RWPE2 (cell line): Measurements from ENCODE around the gene NOL4L.

Source experiments
- ATAC-seq: fragments of 200-7000 bp; cut with Tn5 transposase; 3 replicates; pipeline ENCODE4 v1.9.1; 2021; ENCODE audit warnings: low read depth
- DNase-seq: peaks from one replicate; pipeline ENCODE4 v3.0.0-alpha.2; 2020; ENCODE audit warnings: low spot score
- H3K27ac ChIP-seq: fragments of 450-650 bp; 2 replicates; pipeline ENCODE4 v1.5.1; 2017; ENCODE audit warnings: mild to moderate bottlenecking; ENCODE audit not compliant: poor library complexity, severe bottlenecking
- H3K27me3 ChIP-seq: fragments of 250-450 bp; sonication (Bioruptor Pico); 2 replicates; pipeline ENCODE4 v1.5.1; 2021; ENCODE audit warnings: mild to moderate bottlenecking, moderate library complexity; ENCODE audit not compliant: insufficient read depth, poor library complexity, severe bottlenecking
- H3K36me3 ChIP-seq: fragments of 250-450 bp; sonication (Bioruptor Pico); 2 replicates; pipeline ENCODE4 v1.5.1; 2020; ENCODE audit warnings: low read depth, mild to moderate bottlenecking, moderate library complexity
- H3K4me1 ChIP-seq: fragments of 250-450 bp; sonication (Bioruptor Pico); 2 replicates; pipeline ENCODE4 v1.5.1; 2021; ENCODE audit warnings: mild to moderate bottlenecking, moderate library complexity; ENCODE audit not compliant: insufficient read depth, poor library complexity, severe bottlenecking
- H3K4me3 ChIP-seq: fragments of 250-450 bp; sonication (Bioruptor Pico); 2 replicates; pipeline ENCODE4 v1.5.1; 2021; ENCODE audit warnings: mild to moderate bottlenecking, moderate library complexity; ENCODE audit not compliant: severe bottlenecking
- H3K9me3 ChIP-seq: fragments of 250-450 bp; sonication (Bioruptor Pico); 2 replicates; pipeline ENCODE4 v1.5.1; 2021; ENCODE audit warnings: mild to moderate bottlenecking, moderate library complexity; ENCODE audit not compliant: severe bottlenecking
- CTCF ChIP-seq: fragments of 450-650 bp; IDR thresholded peaks from one replicate; pipeline ENCODE4 v1.5.1; 2017; ENCODE audit warnings: mild to moderate bottlenecking, moderate library complexity; ENCODE audit not compliant: poor library complexity, severe bottlenecking

Gene NOL4L

DNA sequence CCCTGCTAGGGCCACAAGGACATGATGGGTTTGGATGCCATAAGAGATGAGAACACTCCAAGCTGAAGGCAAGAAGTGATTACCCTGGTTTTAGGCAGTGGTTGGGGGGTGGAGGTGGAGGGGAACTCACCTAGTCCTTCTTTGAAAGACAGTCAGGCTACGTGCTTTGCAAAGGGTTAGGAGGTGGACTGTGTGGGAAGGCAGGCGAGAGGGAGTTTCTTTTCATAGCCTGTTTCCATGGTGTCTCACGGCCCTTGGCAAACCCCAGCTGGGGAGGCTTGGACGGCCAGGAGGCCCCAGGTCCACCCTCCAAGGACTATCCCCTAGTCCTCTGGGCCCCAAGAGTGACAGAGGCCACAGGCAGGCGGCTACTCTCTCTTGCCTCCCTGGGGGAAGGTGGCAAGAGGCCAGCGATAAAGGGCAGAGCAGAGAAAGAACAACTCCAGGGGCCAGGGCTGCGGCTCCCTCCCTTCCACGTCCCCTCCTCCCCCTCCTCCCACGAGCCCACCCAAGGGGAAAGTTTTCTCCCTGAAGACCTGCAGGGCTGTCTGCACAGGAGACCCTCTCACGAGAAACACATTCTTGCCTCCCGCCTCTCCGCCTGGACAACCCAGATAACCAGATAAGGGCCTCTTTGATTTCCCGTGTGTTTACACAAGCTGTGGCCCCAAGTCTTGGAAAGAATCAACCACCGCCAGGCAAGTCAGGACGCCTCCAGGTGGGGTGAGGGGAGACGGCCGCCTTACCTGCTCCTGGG lies 74.4 kb downstream of the NOL4L start:
- no peak overlapping the region for H3K4me3 ChIP-seq
- H3K27ac ChIP-seq = no peak overlapping the region
- no peaks in the 10 kb centered on the region for H3K27me3 ChIP-seq
- DNase-seq (peak; percentile 74), ATAC-seq (peak; percentile 40)
- no peaks in the 10 kb centered on the region for H3K9me3 ChIP-seq
- no peak for TF ChIP-seq CTCF
- no peaks in the 10 kb centered on the region for H3K36me3 ChIP-seq
- peaks cover 6% of the 10 kb centered on the region for H3K4me1 ChIP-seq

DNA sequence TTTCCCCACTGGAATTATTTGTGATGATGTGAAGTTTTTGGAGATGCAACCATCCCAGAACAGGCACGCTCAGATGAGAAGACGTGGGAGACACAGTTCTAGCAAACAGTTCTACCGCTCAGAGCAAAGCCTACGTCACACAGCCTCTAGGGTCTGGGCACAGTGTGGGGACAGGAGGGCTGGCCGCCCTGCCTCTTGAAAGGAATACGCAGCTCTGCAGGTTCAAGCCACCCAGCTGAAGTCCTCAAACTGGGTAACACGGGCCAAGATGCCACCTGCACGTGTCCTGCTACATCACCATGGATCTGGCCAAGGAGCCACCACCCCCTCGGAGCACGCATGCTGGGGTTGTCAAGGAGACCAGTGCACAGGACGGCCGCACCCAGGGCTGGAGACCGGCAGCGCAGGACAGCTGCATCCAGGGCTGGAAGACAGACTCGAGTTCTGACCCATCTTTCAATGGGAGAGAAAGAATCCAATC lies 75.0 kb downstream of the NOL4L start:
- TF ChIP-seq CTCF = no peak
- Histone ChIP-seq H3K4me3 (no peak overlapping the region), H3K27me3 (no peaks in the 10 kb centered on the region), H3K27ac (no peak overlapping the region), H3K9me3 (no peaks in the 10 kb centered on the region), H3K36me3 (no peaks in the 10 kb centered on the region), H3K4me1 (peaks cover 6% of the 10 kb centered on the region)
- no peak; the same call in 2 of the 3 replicates for ATAC-seq
- DNase-seq = peak; percentile 87

DNA sequence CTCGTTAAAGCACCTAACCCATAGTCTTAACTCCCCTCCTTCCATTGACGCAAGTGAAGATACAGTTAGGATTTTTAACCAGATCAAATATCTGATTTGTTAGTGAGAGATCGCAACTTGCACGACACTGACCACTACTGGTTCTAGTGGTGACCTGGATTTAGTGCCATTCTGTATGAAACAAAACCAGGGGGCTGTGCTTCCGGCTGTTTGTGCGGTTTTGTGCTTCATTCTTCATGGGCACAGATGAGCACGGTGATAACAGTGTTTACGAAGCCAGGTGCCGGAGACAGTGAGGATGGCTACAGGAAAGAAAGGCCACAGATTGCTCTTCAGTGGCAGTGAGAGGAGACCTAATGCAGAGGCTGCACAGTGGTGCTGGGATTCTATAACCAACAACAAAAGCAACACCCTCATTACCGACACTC lies 75.5 kb downstream of the NOL4L start:
- H3K27me3 ChIP-seq = no peaks in the 10 kb centered on the region
- no peak overlapping the region for H3K4me3 ChIP-seq
- H3K36me3 ChIP-seq = no peaks in the 10 kb centered on the region
- peaks cover 6% of the 10 kb centered on the region for H3K4me1 ChIP-seq
- ATAC-seq (no peak), DNase-seq (peak; percentile 59)
- no peak overlapping the region for H3K27ac ChIP-seq
- peak; percentile 38 for TF ChIP-seq CTCF
- no peaks in the 10 kb centered on the region for H3K9me3 ChIP-seq

GRCh38 chr20:32508775-32509119 lies 76.4 kb downstream of the NOL4L start:
- Histone ChIP-seq H3K36me3 (no peaks in the 10 kb centered on the region), H3K4me1 (peaks cover 6% of the 10 kb centered on the region), H3K27me3 (no peaks in the 10 kb centered on the region), H3K4me3 (no peak overlapping the region), H3K9me3 (no peaks in the 10 kb centered on the region), H3K27ac (no peak overlapping the region)
- no peak for TF ChIP-seq CTCF
- DNase-seq (peak; percentile 56), ATAC-seq (no peak)

GRCh38 chr20:32507998-32508774 lies 76.9 kb downstream of the NOL4L start:
- H3K4me3 ChIP-seq = no peak overlapping the region
- peak; percentile 60 for DNase-seq
- TF ChIP-seq CTCF = no peak
- H3K27me3 ChIP-seq = no peaks in the 10 kb centered on the region
- no peaks in the 10 kb centered on the region for H3K9me3 ChIP-seq
- ATAC-seq = no peak
- no peaks in the 10 kb centered on the region for H3K36me3 ChIP-seq
- peaks cover 6% of the 10 kb centered on the region for H3K4me1 ChIP-seq
- no peak overlapping the region for H3K27ac ChIP-seq
